ENCODE measurements around the gene P2RX6.

The P2RX6 gene

GRCh38 chr22:20979940-20980453 is 35.0 kb upstream of the P2RX6 start:
- DNase-seq (ENCODE audit: low spot score), result no peak

GRCh38 chr22:20980523-20980922 is 34.4 kb upstream of the P2RX6 start:
- no peak for DNase-seq (ENCODE audit: low spot score)

- DNase-seq (ENCODE audit: low spot score), result no peak
Observed at GRCh38 chr22:20980938-20981722, 33.8 kb upstream of the P2RX6 start.

GRCh38 chr22:20981787-20982562 is 33.0 kb upstream of the P2RX6 start, which contains the start of gene LZTR1:
TSS of gene LZTR1 (plus strand) at chr22:20982297. CDS start at chr22:20982372, 75 bp downstream.
- peak; percentile 92 for DNase-seq (ENCODE audit: low spot score)

- DNase-seq (ENCODE audit: low spot score), result no peak
Observed at GRCh38 chr22:20982563-20982882, 32.4 kb upstream of the P2RX6 start.

- no peak for DNase-seq (ENCODE audit: low spot score)
Observed at GRCh38 chr22:20983081-20983771, 31.7 kb upstream of the P2RX6 start.

GRCh38 chr22:20985720-20986119 is 29.2 kb upstream of the P2RX6 start:
- no peak for DNase-seq (ENCODE audit: low spot score)

- DNase-seq (ENCODE audit: low spot score), result no peak
Observed at GRCh38 chr22:20986365-20986764, 28.6 kb upstream of the P2RX6 start.

GRCh38 chr22:20987375-20987774 is 27.6 kb upstream of the P2RX6 start:
- DNase-seq (ENCODE audit: low spot score), result no peak

- no peak for DNase-seq (ENCODE audit: low spot score)
Observed at GRCh38 chr22:20988573-20989322, 26.2 kb upstream of the P2RX6 start.

GRCh38 chr22:20989323-20990138 is 25.4 kb upstream of the P2RX6 start:
- no peak for DNase-seq (ENCODE audit: low spot score)

- no peak for DNase-seq (ENCODE audit: low spot score)
Observed at GRCh38 chr22:20990184-20991180, 24.5 kb upstream of the P2RX6 start.

- DNase-seq (ENCODE audit: low spot score), result no peak
Observed at GRCh38 chr22:20991252-20992055, 23.5 kb upstream of the P2RX6 start.

GRCh38 chr22:20992056-20992442 is 22.9 kb upstream of the P2RX6 start:
- no peak for DNase-seq (ENCODE audit: low spot score)

GRCh38 chr22:20992456-20993303 is 22.3 kb upstream of the P2RX6 start:
- no peak for DNase-seq (ENCODE audit: low spot score)

GRCh38 chr22:20993304-20994127 is 21.4 kb upstream of the P2RX6 start:
- DNase-seq (ENCODE audit: low spot score), result no peak

All from Ammon's horn (tissue), 1 donor.